Activated CD4-positive, alpha-beta T cell treated with anti-CD3 and anti-CD28 coated beads, Interleukin-10, Interleukin-2, amounts not matched to agents 100 ng/mL and 50 ng/mL, durations not matched to agents 16 hours and 8 hours (primary cell): ENCODE measurements around the gene LYRM9.
"Not testable (repeated sequence)": the region's sequence is repeated elsewhere in the genome, so short reads cannot be mapped to it uniquely, and the experiment has no call there.

Experiments used
- DNase-seq: peaks from one replicate; pipeline ENCODE4 v3.0.0-alpha.2; 2020

Gene LYRM9

GRCh38 chr17:27837769-27838168, 55.4 kb downstream of the LYRM9 start:
- DNase-seq, result not testable (repeated sequence)

- DNase-seq, result no peak
Measured at GRCh38 chr17:27836651-27837050, 56.5 kb downstream of the LYRM9 start.

GRCh38 chr17:27834571-27834970, 58.6 kb downstream of the LYRM9 start:
- no peak for DNase-seq

GRCh38 chr17:27832831-27833230, 60.3 kb downstream of the LYRM9 start:
- no peak for DNase-seq

- DNase-seq, result not testable (repeated sequence)
Measured at GRCh38 chr17:27829888-27830287, 63.3 kb downstream of the LYRM9 start.

- DNase-seq, result not testable (repeated sequence)
Measured at GRCh38 chr17:27829143-27829711, 63.9 kb downstream of the LYRM9 start.
